GM23338 (cell line): ENCODE data around the gene AGPAT4. TPM values are rescaled to one million over a fixed set of nuclear protein-coding genes. Genes with fewer than 3 reads are reported as not detected.

ENCODE experiments used
- CREB1 ChIP-seq: fragments of 250-450 bp; sonication (Bioruptor Pico); IDR thresholded peaks from 2 replicates; pipeline ENCODE4 v1.5.0; 2020; ENCODE audit warnings: low read depth, mild to moderate bottlenecking, moderate library complexity
- NANOG ChIP-seq: IDR thresholded peaks from 2 replicates; pipeline ENCODE4 v1.6.1; 2016; ENCODE audit warnings: antibody characterized with exemption, borderline replicate concordance
- REST ChIP-seq: IDR thresholded peaks from one replicate; pipeline ENCODE4 v1.6.1; 2018; ENCODE audit warnings: antibody characterized with exemption; ENCODE audit not compliant: unreplicated experiment
- ZNF114 ChIP-seq: fragments of 250-450 bp; sonication (Bioruptor Pico); IDR thresholded peaks from 2 replicates; pipeline ENCODE4 v1.5.0; 2020; ENCODE audit warnings: mild to moderate bottlenecking, moderate library complexity
- ZNF462 ChIP-seq: fragments of 250-450 bp; sonication (Bioruptor Pico); IDR thresholded peaks from 2 replicates; pipeline ENCODE4 v1.5.0; 2020; ENCODE audit warnings: mild to moderate bottlenecking, moderate library complexity
- polyA plus RNA-seq: library from polyadenylated mRNA; unstranded; fragments of >200 nt; fragmentation: Nextera tagmentation; extraction: Ambion mirVana; gene quantifications from 2 replicates; pipeline ENCODE4 v1.2.1, GENCODE V29; 2016
- total RNA-seq: library from RNA; depleted of rRNA; stranded (reverse); fragments of >200 nt; shearing (Covaris generic); gene quantifications from 2 replicates; pipeline ENCODE4 v1.2.3, GENCODE V29; 2014
- TF ChIP-seq, protein P1 (sequence below), 2 experiments: fragments of 200-600 bp in 1 of 2; sonication (generic) in 1 of 2; conservative IDR thresholded peaks; 2 replicates each; pipeline versions ENCODE4 v1.5.1 to v1.6.1; 2016 to 2017; ENCODE audit warnings: antibody characterized with exemption in 2 of 2, low read depth in 2 of 2, mild to moderate bottlenecking in 2 of 2, moderate library complexity in 1 of 2

AGPAT4 gene
- total and polyA plus RNA-seq, 2 experiments from 2014 or later: 8.9 to 19.3 TPM

GRCh38 chr6:161116554-161116953, 157.3 kb downstream of the AGPAT4 start (continued):
- no peak for TF ChIP-seq ZNF462
- no peak for TF ChIP-seq NANOG
- no peak for TF ChIP-seq ZNF114 (CRISPR knock-in tag)
- TF ChIP-seq, protein P1, sequence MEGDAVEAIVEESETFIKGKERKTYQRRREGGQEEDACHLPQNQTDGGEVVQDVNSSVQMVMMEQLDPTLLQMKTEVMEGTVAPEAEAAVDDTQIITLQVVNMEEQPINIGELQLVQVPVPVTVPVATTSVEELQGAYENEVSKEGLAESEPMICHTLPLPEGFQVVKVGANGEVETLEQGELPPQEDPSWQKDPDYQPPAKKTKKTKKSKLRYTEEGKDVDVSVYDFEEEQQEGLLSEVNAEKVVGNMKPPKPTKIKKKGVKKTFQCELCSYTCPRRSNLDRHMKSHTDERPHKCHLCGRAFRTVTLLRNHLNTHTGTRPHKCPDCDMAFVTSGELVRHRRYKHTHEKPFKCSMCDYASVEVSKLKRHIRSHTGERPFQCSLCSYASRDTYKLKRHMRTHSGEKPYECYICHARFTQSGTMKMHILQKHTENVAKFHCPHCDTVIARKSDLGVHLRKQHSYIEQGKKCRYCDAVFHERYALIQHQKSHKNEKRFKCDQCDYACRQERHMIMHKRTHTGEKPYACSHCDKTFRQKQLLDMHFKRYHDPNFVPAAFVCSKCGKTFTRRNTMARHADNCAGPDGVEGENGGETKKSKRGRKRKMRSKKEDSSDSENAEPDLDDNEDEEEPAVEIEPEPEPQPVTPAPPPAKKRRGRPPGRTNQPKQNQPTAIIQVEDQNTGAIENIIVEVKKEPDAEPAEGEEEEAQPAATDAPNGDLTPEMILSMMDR (conservative IDR thresholded peaks at IDR 0.05; ENCODE audit: low read depth in 2 of 2): no peak
- TF ChIP-seq CREB1 (CRISPR knock-in tag): no peak
- no peak for TF ChIP-seq REST
